CD4-positive, alpha-beta T cell treated with Interleukin-4 for 1 hour (primary cell): ENCODE measurements around the gene TRAPPC5.

ENCODE experiments used
- DNase-seq, 2 donors: peaks; one replicate each; pipeline ENCODE4 v3.0.0-alpha.2; 2020 to 2022

TRAPPC5 gene

DNA sequence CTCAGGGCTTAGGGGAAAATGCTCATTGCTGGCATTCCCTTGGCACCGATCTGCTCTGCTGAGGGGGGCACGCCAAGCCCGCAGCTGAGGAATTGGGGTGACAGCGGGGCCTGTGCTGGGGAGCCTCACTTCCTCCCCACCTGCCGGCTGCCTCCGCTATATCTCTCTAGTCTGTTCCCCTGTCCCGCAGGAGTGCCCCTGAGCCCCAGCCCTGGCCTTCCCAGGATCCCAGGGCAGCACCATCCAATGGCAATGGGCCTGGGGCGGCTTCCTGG lies 34.3 kb upstream of the TRAPPC5 start:
- no peak for DNase-seq

DNA sequence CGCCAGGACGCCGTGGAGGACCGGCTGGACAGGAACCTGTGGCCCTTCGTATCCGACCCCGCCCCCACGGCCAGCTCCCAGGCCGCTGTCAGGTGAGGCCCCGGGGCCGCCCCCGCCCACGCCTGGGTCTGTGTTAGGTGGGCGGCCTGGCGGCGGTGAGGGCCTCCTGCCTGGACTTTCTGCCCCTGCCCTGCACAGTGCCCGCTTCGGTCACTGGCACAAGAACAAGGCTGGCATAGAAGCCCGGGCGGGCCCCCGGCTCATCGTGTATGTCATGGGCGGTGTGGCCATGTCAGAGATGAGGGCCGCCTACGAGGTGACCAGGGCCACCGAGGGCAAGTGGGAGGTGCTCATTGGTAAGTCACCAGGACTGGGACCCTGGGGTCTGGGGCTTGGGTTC lies 33.5 kb upstream of the TRAPPC5 start:
- no peak for DNase-seq

DNA sequence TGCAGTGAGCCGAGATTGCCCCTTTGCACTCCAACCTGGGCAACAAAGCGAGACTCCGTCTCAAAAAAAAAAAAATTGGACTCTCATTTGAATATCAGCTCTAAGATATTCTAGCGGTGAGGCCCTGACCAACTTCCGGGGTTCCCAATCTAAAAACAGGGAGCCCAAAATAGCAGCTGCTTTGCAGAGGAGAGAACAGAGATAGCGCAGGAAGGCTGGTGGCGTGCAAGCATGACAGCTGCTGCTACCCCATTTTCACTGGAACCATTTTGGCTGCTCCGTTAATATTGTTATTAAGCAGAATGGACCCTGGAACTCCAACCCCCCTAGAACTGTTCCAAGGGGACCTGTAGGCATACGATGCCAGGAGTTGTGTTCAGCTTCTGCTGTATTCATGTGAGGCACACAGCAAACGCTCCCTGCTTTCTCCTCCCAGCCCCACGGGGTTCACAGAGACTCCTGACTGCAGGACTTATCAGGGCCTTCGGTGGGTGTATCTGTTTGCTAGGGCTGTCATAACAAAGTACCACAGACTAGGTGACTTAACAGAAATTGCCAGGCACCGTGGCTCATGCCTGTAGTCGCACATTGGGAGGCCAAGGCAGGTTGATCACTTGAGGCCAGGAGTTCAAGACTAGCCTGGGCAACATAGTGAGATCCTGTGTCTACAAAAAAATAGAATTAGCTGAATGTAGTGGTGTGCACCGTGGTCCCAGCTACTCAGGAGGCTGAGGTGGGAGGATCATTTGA lies 32.2 kb upstream of the TRAPPC5 start:
- no peak for DNase-seq

DNA sequence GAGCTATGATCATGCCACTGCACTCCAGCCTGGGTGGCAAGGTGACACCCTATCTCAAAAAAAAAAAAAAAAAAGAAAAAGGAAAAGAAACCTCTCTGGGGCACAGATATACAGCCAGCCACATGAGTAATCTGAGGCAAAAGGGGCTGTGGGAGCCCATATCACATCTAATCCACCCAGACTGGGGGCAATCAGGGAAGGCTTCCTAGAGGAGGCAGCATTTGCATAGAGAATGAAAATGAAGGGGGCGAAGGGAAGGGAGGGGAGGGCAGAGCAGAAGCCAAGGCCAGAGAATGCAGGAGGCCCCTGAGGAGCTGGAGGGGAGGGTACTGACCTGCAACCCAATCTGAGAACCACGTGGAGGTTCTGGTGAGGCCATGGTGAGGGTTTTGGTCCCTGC lies 30.5 kb upstream of the TRAPPC5 start:
- no peak for DNase-seq

DNA sequence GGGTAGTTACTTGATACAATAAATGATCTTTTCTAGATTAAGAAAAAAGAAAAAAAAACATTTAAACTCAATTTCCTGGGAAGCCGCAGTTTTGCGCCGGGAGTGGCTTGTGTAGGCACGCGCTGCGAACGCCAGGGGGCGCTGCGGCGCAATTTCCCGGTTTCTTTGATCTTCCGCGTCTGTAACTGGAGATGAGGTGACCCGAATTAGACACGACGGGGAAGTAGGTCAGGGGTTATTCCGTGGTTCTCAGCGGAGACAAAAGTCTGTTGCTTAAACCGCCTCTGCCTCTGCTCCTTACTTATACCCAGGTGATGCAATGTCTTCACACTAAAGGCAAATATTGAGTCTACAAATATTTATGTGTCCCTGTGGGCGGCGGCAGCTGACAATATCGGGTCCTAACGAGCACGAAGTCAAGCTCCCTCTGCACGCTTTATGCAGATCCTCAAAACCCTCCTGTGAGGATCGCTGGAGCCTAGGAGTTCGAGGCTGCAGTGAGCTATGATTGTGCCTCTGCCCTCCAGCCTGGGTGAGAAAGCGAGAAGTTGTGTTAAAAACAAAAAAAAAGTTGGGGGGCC lies 28.5 kb upstream of the TRAPPC5 start:
- peak; percentile 90 for DNase-seq

DNA sequence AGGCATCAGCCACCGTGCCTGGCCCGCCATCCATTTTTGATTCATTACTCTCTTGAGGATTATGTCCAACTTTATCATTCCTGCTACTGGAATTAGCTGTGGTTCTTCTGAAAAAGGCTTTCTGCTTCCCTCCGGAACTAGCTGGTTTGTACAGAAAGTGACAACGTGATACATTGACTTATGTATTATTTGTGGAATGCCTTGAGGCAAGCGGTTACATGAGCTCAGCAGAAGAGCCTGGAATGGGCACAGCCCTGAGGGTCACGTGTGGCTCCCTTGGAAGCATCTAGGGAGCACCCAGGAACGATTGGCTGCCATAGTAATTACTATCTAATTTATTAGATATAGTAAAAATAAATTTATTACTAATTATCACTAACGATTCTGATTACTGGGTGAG lies 26.2 kb upstream of the TRAPPC5 start:
- no peak for DNase-seq

DNA sequence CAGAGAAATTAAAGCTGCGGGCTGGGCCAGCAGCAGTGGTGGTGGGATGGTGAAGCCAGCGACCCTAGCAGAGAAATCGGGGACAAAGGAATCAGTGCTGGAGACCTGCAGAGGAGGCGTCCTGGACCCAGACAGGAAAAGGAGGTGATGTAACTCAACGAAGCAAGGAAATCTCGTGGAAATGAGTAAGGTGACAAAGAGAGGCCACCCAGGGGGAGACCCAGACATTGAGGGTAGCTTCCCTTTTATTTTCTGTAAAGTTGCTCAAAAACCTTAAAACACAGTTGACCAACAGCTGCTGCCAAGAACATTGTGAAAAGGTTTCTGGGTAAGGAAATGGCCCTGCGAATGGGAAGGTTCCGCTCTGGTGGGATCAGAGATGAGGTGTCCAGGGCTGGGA lies 25.1 kb upstream of the TRAPPC5 start:
- peak in 1 of 2 donors; percentile 58 for DNase-seq

DNA sequence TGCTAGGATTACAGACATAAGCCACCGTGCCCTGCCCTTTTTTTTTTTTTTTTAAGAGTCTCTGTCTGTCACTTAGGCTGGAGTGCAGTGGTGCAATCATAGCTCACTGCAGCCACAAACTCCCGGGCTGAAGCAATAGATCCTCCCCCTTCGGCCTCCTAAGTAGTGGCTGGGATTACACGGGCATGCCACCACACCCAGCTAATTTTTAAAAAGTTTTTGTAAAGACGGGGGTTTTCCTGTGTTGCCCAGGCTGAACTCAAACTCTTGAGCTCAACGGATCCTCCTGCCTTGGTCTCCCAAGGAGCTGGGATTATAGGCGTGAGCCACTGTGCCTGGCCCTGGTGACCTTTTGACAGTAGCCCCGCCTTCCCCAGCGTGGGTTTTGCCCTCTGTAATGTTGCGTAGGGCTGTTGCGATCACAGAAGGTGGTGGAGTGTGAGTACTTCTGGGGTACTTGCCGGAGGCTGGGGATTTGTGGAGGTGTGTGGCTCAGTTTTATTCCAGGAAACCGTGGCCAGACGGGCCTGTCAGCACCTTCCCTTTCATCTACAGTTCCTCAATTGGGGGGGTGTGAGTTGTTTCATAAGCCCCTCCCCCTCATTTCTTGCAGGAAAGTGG lies 23.4 kb upstream of the TRAPPC5 start:
- DNase-seq: peak; percentile 25 to 80

DNA sequence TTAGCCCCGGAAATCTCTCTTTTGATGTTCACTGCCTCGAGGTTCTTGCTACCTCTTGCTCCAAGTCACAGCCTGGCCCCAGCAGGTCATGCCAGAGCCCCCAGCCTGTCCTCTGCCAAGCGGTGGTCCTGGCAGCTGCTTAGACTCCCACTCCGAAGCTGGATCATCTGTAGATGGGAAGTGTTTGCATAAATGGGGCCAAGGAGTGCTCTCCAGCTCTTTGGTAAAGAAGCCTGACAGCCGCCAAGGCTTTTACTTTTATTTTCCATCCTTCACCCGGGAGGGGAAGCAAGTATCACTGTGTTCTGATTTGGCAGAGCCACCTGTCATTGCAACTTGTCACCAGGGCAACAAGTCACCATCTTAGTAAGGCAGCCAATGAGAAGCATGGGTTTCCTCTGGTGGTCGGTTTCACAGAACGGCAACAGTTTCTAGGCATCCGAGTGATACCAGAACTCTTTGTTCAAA lies 22.4 kb upstream of the TRAPPC5 start:
- DNase-seq: peak; percentile 69 to 73

DNA sequence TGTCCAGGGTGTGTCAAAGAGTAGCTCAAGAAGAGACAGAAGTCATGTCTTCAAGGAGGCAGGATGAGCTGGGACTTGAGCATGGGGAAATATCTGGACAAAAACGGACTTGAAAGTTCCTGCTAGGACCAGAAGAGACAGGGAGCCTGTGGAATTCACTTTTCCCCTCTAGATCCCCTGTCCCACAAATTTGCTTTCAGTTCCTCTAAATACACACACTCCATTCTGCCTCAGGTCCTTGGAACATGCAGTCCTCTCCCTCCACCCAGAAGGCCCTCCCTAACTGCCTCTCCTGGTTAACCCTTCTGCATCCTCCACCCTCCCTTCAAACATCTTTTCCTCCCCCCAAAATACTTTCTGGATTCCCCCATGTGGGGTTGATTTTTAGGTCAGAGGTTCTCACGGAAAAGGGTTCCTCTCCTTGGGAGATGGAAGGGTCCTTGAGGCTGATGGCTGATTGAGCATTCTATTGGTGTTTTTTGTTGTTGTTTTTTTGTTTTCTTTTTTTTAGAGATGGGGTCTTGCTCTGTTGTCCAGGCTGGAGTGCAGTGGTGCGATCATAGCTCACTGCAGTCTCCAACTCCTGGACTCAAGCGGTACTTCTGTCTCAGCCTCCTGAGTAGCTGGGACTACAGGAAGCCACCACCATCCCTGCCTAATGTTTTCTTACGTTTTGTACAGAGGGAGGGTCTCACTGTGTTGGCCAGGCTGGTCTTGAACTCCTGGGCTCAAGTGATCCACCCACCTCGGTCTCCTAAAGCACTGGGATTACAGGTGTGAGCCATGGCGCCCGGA lies 18.7 kb upstream of the TRAPPC5 start:
- DNase-seq: no peak

DNA sequence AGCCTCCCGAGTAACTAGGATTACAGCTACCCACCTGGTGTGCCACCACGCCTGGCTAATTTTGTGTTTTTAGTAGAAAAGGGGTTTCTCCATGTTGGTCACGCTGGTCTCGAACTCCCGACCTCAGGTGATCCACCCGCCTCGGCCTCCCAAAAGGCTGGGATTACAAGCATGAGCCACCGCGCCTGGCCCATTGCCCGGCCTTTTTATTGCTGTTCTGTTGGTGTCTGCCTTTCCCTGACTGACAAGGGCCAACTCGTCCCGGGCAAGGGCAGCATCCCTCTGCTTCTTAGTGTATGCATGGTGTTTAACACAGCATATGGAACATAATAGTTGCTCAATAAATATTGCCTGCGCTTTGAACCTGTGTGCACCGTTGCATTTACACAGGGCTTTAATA lies 18.0 kb upstream of the TRAPPC5 start:
- DNase-seq: no peak

DNA sequence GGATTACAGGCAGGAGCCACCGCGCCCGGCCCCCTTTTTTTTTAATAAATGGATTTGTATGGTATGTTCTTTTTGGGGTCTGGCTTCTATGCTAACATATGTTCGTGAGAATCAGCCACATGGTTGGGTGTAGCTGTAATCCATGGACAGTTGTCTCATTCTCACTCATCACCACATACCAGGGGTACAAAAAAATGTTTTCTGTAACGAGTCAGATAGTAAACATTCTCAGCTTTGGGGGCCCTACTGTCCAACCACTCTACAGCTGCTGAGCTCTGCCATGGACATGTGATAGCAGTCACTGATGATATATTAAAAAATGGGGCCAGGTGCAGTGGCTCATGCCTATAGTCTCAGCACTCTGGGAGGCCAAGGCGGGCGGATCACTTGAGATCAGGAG lies 16.9 kb upstream of the TRAPPC5 start:
- DNase-seq: no peak

DNA sequence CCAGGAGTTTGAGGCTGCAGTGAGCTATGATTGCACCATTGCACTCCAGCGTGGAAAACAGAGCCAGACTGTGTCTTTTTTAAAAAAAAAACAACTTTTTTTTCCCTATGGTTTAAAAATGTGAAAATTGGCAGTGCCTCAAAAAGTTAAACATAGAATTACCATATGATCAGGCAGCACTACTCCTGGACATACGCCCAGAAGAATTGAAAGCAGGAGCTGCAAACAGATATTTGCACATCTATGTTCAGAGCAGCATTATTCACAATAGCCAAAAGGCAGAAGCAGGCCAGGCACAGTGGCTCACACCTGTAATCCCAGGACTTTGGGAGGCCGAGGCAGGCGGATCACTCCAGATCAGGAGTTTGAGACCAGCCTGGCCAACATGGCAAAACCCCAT lies 15.6 kb upstream of the TRAPPC5 start:
- no peak for DNase-seq

DNA sequence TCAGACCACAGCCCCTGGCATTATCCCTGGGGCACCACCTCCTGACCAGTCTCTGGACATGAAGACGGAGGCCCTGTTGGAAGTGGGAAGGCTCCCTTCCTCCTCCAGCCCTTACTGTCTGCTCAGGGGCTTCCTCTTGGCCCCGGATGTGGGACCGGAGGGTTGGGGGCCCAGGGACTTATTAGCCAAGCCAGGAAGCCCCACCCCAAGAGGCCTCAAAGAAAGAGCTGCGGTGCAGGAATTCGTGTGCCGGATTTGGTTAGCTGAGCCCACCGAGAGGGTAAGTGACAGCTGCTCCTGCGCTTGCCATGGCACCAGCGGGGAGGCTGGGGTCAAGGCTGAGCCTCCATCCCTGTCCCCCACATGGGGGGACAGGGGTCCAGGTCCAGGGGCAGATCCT lies 11.8 kb upstream of the TRAPPC5 start, which contains the start of gene RETN:
Gene RETN, plus strand, starts transcription at position 208 of the 400 bp plus-strand sequence. CDS start 278 bp downstream, outside the sequence.
- DNase-seq: no peak

DNA sequence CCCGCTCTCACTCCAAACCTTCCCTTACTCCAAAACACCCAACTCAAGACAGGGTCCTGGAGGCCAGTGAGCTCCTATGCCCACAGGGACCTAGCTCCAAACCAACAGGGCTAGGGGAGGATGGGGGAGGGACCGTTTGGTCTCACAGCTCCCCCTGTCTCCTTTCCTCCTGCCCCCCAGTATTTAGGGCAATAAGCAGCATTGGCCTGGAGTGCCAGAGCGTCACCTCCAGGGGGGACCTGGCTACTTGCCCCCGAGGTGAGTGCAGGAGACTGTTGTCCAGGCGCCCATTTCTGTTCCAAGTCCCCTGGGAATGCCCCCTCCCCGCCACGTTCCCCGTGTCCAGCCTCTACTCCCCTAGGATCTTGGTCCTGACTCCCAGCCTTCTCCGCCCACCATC lies 11.0 kb upstream of the TRAPPC5 start:
- DNase-seq: no peak

DNA sequence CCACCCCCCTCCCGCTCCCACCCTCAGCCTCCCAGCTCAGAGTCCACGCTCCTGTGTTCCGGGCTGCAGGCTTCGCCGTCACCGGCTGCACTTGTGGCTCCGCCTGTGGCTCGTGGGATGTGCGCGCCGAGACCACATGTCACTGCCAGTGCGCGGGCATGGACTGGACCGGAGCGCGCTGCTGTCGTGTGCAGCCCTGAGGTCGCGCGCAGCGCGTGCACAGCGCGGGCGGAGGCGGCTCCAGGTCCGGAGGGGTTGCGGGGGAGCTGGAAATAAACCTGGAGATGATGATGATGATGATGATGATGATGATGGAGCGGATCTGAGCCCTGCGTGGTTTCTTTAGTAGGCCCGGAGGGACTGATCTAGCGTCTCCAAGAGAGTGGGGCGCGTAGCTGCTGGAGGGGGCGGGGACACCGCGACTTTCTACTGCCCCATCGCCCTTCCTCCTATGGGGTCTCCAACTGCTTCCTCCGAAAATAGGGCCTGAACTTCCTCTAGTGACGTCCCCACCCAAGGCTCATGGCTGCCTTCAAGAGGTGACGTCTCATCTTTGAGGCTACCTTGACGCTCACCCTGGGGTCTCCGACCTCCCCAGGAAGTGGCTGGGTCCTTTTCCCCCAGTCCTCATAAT lies 10.4 kb upstream of the TRAPPC5 start:
- peak; percentile 26 to 55 for DNase-seq

DNA sequence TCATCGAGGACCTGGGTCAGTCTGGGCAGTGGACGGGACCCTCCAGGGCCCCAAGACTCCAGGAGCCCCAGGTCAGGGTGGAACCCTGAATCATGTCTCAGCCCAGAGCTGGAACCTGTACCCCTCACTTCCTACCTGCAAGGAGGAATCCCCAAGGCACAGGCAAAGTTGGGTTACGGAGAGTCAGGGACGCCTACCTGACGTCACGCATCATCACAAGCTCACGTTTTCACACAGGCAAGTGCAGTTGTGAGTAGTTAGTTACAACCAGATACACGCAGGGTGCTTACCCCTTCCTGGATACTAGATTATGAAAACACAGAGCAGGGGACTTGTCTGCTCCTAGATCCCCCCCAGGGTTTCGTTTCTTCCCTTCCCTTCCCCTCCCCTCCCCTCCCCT lies 9.8 kb upstream of the TRAPPC5 start:
- DNase-seq: no peak

DNA sequence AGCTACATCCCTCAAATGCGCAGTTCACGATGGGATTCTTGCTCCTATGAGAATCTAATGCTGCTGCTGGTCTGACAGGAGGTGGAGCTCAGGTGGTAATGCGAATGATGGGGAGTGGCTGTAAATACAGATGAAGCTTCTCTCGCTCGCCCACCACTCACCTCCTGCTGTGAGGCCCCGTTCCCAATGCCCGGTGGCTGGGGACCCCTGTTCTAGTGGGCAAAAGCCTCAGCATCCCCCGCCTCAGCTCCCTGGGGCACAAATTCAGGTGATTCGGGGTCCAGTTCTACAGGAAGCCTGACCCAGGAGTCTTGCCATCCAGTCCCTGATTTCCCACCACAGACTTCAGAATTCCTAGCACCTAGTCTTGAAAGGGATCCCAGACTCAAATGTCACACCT lies 8.1 kb upstream of the TRAPPC5 start:
- no peak for DNase-seq

DNA sequence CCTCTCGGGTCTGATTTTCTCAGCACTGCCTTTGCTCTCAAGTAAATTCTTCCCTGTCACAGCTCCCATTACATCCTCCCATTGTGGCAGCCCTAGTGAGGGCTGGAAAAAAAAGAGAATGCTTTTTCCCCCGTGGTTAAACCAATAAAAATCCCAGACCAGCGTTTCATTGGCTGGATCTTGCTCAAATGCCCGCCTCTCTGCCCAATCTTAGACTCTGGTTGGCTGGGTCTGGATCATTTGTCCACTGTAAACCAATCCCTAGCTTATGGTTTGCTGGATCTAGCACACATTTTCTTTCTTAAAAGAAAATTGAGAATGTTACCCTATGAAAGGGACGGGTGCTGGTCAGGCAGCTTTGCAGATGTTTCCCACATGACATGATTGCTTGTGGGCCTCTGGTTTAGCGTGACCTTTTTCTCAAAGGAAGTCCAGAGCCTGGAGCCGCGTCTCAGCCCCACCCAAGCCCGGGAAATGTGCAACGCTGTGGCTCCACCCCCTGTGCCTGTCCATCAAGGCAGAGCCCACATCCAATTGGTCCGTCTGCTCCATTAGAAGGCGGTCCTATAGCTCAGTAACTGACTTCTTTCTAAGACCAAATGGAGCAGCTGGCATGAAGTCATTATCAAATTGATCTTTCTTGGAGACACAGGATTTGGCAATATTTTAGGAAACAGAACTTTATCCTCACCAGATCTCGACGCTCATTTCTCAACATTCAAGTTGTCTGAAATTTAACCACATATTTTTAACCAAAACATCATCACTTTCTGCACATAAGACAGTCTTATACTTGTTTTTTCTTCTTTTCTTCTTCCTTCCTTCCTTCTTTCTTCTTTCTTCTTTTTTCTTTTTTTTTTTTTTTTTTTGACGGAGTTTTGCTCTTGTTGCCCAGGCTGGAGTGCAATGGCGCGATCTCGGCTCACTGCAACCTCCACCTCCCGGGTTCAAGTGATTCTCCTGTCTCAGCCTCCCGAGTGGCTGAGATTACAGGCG lies 6.3 kb upstream of the TRAPPC5 start:
- DNase-seq: peak; percentile 43 to 78

DNA sequence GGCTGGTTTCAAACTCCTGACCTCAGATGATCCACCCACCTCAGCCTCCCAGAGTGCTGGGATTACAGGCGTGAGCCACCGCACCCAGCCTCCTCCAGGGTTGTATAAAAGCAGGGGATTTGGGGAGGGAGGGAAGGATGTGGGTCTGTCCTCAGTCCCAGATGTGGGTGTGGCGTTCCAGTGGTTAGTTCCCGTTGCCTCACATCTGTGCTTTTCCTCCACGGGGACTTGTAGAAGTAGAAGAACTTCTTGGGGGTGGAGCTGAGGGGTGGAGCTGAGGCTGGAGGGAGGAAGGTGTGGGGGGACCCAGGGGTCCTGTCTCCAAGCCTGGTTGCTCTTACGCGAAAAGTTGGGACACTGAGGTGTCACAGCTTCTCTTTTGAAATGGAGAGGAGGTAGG lies 4.3 kb upstream of the TRAPPC5 start:
- peak in 1 of 2 donors; percentile 43 for DNase-seq

DNA sequence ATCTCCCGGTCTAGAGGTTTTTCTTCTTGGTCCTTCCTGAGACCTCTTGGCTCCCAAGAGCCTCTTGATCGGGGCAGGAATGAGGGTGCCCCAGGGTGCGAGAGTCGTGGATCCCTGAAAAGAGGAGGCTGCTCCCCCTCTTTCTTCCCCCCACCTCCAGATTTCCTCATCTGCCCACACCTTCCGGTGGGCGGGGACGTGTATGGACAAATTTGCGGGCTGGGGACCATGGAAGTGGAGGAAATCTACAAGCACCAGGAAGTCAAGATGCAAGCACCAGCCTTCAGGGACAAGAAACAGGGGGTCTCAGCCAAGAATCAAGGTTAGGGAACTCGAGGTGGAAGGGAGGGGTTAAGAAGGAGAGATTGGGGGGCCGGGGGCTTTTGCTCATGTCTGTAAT lies 3.8 kb upstream of the TRAPPC5 start, which contains the start of gene MCEMP1:
Gene MCEMP1, plus strand, starts transcription at position 237 of the 400 bp plus-strand sequence. Its CDS starts 31 bp downstream, at position 268.
- no peak for DNase-seq
